ENCODE data around the gene RNU7-1.

- TF ChIP-seq ZBTB1 (CRISPR knock-in tag; IDR thresholded peaks at IDR 0.05; ENCODE audit: borderline replicate concordance, low read depth) (no peak; the same call in 1 of the 2 replicates), HMG20B (CRISPR knock-in tag; IDR thresholded peaks at IDR 0.05) (no peak), RFX7 (CRISPR knock-in tag; IDR thresholded peaks at IDR 0.05) (no peak), CHCHD3 (CRISPR knock-in tag; IDR thresholded peaks at IDR 0.05) (no peak), MED1 (CRISPR knock-in tag; IDR thresholded peaks at IDR 0.05; ENCODE audit: borderline replicate concordance) (no peak; the same call in 1 of the 2 replicates), CBX3 (IDR thresholded peaks at IDR 0.05; ENCODE audit: borderline replicate concordance in 1 of 2, low read length in 2 of 2) (no peak), TAF1 (IDR thresholded peaks at IDR 0.05; ENCODE audit: control insufficient read depth, extremely low read depth, insufficient read depth, low read length, severe bottlenecking) (no peak), RAD51 (IDR thresholded peaks at IDR 0.05; ENCODE audit: borderline replicate concordance, low read depth) (no peak), E2F4 (CRISPR knock-in tag; IDR thresholded peaks at IDR 0.05; ENCODE audit: low read depth) (peak; percentile 73), ATF3 (IDR thresholded peaks at IDR 0.05) (no peak), ATF3 (CRISPR knock-in tag; conservative IDR thresholded peaks at IDR 0.05) (no peak), ZNF274 (IDR thresholded peaks at IDR 0.05; ENCODE audit: borderline replicate concordance, low read depth, low read length) (peak; percentile 72; the same call in 1 of the 2 replicates), NBN (IDR thresholded peaks at IDR 0.05; ENCODE audit: low read depth) (no peak; the same call in 1 of the 2 replicates), LEF1 (IDR thresholded peaks at IDR 0.05) (no peak), BRF1 (IDR thresholded peaks at IDR 0.05; ENCODE audit: borderline replicate concordance, extremely low read depth, insufficient read length) (no peak)
Measured at GRCh38 chr12:6944381-6945186, 968 bp downstream of the RNU7-1 start.

Measured in K562 (cell line).